Measurements from ENCODE around the gene CIC.

CIC gene

DNA sequence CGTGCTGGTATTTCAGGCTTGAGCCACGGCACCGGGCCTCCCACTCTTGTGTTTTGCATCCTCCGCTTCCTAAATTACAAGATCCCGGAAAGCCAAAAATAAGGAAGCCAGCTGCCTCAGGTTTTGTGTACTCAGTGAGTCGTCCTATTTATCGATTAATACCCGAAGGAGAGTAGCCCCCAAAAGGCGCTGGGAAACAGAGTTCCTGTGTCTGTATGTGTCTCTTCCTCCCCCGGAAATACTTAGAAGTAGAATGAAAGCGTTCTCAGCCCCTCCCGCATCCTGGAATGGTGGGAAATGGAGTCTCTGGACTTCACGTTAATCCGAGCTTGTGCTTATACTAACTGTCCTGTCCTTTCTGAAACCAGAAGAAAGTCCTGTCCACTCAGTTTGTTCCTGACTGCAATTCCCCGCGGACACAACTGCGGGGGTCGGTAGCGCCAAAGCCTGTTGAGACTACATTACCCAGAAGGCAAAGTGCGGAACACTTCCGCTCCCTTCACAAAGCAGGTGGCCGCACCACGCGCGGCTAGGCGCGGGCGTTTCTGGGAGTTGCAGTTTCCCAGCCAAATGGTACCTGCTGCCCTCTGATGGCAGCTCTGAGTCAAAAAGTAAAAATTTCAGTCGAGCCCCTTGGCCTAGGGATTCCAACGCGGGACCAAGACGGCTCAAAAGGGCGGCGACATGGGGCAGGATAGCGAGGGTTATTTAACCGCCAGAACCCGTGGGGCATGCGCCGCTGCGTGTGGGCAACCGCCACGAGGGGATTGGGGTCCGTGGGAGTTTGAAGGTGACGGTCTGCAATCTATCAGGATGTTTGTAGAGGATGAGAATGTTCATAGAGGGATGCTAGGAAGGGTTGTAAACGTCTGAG is 24.5 kb upstream of the CIC start:
- DNase-seq = peak; percentile 94

DNA sequence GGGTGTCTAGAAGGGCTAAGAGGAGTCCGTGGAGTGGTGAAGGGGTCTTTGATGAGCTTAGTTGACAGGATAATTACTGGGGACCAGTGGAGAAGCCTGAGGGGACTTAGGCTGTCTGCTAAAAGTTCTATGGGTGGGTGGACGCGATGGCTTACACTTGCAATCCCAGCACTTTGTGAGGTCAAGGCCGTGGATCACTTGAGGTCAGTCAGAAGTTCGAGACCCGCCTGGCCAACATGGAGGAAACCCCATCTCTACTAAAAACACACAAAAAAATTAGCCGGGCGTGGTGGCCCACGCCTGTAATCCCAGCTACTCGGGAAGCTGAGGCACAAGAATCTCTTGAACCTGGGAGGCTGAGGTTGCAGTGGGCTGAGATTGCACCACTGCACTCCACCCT is 23.8 kb upstream of the CIC start:
- no peak for DNase-seq

DNA sequence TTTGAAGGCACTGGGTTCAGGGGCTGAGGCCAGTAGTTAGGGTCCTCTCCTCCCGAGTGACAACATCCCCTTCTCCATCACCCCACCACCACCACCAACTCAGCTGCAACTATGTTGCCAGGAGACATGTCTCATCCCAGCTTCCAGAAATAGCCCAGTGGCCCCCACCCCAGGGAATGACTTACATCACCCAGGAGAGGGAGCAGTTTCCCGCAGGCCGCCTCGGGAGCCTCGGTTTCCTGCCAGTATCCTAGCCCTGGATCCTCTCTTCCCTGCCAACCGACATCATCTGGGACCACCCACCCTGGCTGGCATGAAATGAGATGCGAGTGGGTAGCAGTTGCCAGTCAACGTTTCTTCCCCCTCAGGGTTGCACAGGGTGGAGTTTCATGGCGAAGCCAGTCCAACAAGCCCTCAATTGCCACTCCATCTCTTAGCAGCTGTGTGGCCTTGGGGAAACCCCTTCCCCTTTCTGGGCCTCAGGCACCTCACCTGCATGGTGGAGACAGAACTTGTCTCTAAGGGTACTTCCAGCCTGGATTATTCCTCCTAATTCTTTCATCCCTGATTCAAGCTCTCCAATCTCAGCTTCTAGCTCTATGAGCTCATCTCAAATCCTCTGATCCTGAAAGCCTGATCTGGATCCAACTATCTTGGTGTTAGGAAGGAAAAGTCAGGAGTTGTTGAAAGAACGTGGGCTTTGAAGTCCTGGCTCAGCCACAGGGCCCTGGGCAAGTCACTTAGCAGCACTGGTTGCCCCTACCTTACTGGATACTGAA is 22.7 kb upstream of the CIC start:
- DNase-seq = peak; percentile 45

DNA sequence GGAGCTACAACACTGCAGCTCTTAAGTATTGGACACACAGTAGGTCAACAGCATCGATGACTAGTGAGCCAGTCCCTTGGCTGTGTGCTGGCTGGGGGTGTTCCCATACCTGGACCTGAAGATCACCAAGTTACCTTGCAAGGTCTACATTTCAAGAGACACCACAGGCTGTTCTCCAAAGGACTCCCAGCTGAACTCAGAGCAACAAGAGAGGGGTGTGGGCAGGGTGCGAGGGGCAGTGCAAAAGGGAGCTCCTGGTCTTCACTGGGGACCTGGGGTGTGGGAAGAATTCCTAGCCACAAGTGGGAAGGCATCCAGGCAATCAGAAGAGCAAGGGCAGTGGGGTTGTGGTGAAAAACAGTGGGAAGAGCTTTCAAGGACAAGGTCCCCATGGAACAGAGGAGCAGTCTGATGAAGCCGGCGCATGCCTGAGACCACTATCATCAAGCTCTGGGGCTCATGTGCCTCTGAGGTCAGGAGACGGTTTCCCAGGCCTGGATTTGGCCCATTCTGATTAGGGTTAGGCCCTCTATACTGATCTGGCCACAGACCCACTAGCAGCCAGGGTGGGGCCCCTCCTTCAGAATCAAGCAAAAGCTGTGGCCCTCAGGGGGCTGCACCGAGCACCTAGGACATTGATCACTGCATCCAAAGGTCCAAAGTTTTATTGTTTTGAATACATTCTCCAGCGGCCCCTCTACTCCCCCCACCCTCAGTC is 22.0 kb upstream of the CIC start:
- DNase-seq = no peak

DNA sequence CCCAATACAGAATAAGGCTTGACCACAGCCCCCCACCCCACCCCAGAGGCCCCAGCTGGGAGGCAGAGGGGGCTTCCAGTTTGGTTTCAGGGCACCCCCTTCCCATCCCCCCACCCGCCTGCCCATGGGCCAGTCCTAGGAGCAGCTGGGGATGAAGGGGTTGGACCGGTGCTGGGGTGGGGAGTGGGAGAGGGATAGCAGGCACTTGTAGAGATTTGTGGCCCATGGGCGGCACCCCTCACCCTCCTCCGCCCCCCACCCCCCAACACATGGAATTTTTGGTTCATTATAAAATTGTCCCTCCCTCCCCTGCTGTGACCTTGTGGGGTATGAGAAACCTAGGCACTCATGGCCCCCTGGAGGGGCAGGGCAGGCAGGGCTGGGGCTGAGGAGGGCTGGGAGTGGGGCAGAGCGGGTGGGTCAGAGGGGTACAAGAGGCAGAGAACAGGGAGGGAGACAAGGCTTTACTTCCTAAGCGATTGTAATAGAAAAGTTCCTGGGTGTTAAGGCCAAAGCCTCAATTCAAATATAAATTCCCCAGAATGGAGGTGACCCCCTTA is 21.3 kb upstream of the CIC start:
- no peak for DNase-seq

DNA sequence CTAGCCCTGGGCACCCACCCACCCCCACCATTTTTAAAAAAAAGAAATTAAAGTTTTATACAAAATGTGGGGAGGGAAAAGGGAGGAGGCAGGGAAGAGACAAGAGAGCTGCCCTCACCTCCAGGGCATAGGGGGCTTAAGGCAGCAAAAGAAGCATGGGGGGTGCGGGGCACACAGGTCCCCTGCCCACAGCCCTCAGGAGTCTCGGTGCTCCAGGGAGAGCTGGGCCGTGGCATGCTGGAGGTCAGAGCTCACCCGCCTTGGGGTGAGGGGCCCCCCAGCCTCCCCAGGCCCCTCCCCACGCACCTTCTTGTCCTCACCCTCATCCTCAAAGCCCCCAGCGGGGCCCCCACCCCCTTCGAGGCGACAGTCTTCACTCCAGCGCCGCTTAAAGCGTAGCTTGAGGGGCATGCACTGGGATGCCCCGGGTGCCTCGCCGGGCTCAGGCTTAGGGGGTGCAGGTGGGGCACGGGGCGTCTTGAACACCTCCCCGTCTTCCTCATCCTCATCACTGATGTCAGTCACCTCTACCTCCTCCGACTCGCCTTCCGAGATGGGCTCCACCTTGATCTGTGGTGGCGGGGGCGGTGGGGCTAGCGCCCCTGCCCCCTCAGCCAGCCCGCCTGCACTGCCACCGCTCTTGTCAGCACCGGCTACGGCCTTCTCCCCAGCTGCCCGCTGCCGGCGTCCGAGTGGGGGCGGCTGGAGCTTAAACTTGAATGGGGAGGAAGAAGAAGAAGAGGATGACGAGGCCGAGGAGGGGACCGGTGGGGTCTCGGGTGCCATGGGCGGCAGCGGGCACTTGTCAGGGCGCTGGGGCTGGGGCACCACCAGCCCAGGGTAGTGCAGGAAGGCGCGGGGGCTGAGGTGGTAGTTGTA is 20.5 kb upstream of the CIC start:
- DNase-seq = no peak

DNA sequence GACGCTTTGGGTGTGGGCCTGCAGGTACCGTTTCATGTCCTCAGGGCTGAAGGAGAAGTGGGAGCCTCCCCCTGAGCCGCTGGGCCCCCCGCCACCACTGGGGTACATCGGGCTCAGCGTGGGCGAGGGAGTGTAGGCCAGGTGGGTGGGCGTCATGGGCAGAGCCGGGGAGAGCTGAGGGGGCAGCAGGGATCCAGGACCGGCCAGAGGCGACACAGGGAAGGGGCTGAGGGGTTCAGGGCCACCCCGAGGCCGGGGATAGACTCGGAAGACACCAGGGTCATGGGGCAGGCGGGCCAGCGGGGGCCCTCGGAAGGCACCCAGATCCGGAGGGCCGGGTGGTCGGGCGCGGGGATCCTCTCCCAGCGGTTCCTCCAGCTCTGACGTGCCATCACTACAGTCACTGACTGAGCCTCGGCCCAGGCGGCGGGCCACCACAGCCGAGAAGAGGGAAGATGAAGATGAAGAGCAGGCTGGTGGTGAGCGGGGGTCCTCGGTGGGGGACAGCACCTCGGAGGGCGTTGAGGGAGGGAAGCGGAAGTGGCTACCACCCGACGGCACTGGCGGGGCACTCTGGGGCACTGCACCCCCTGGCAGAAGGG is 19.8 kb upstream of the CIC start:
- no peak for DNase-seq

DNA sequence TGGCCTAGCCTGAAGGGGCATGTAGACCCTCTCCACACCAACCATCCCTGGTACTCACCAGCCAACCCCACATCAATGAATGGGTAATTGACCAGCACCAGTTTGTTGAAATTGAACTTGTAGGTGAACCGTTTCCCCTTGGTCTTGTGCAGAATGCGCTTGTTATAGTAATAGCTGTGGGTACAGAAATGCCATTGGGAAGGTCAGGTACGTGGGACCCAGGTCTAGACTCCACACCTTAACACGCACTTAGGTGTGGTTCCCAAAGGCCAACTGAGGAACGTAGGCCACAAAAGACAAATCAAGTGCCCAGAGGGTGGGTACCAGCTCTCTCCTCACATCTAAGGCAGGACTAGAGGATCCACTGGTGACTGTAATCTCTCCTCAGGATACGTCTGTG is 19.3 kb upstream of the CIC start:
- DNase-seq = no peak

DNA sequence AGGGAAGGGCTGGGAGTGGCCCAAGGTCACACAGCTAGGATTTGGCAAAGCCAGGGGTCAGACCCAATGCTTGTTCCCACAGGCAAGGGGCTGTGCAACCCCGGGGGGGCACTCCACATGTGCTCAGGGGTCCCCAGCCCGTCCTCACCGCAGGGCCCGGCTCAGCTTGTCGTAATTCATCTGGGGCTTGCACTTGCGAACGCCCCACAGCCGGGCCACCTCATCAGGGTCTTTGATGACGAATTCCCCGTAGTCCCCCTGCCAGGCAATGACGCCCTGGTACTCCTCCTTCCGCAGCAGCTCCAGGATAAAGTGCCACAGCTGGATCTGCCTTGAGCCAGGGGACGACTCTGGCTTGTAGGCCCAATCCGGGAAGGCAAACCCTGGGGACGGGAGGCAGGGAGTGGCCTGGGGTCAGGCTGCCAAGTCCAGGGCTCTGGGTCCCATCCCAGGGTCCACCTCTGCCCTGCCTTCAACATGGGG is 18.8 kb upstream of the CIC start:
- DNase-seq = no peak

DNA sequence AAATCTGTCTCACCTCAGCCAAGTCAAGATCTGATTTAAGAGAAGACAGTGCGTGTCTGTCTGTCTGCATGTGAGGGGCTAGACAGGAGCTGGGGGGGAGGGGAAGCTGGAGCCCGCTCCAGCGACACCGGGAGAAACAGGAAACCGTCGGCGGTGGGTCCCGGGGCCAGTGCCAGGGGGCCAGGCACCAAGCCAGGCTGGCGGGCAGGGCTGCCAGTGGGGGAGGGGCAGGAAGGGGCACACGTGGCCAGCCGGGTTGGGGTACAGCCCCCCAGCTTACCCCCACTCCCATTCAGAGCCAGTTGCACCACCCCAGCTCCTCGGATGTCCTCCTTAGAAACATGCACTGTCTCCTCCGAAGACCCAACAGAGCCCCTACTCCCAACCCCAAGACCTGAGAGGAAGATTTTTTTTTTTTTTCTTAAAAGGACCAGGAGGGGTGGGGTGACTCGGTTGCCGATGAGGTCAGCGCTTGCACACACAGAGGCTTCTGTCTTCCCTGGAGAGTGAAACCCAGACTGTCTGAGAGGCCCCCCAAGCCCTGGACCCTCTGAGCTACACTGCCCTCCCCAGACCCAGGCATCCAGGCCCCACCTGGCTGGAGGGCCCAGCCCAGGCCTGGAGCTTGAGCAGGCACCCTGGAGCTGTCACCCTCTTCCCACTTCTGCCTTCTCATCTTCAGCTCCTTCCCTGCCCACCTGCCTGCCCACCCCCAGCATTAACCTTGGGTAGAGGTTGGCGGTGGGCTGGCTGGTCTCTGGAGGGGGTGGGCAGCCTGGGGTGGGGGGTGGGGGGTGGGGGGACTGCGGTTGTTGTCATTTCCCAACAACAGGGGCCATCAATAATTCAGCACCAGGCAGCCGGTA is 18.2 kb upstream of the CIC start:
- DNase-seq = no peak

DNA sequence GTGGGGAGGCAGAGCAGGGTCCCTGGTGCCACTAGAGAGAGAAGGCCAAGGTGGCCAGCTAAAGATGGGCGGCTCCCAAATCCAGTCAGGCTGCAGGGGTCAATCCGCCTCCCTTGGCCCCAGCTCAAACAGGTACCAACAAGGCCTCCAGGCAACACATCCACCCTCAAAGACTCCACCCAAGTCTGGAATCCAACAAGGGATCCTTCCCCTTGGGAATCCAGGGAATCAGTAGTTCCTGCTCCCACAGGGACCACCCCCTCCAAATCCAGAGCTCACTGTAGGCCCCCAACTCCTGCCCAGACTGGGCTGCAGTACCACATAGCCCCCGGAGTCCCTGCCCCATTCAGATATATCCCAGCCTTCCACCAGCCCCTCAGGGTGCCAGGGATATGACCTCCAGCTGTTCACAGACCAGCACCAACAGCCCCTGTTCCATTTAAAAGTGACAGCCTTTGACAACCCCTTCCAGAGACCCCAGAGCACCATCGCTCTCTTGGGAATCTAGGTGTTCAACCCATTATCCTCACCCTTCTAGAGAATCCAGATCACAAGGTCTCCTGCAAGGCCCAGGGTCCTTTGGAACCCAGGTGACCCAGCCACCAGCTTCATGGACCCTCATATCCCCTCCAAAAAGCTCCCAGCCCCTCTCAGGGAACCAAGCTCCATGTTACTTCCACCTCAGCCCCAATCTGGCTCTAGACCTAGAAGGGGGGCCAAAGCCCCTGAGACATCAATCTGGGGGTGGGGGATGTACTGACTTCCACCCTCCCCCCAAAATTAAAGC is 17.3 kb upstream of the CIC start:
- DNase-seq = no peak

DNA sequence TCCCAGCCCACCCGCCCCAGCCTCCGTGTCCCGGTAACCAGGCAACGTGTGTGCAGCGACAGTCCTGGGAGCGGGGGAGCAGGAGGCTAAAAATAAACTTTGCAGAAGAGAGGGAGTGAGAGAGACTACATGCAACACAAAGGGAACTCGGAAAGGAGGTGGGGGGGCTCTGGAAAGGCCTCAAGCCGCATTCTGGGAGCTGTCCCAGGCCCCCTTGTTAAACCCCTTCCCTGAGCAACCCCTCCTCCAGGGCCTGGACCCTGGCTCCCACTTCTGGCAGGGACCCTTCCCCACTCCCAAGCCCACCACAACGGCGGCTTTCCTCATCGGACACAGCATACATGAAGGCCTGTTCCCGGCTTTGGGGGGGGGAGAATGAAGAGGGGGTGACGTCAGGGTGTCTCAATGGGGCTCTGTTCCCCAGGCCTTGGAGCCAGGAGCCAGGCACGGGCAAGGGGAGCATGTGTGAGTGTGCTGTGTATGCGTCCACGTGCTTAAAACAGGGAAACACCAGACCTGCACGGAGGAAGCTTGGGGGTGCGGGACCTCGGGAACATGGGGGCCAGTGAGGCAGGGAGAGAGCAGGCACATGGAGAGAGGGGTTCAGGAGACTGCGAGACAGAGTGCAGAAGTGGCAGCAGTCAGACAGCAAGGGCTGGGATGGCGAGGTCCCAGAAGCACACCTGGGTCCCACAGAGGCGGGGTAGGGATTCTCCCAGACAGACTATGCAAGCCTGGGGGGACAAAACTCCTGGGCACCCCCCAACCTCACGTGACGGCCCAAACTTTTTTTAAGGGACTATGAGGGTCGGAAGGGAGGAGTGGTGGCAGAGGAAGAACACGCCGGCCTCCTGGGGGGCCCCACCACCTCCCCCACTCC is 16.4 kb upstream of the CIC start:
- no peak for DNase-seq

DNA sequence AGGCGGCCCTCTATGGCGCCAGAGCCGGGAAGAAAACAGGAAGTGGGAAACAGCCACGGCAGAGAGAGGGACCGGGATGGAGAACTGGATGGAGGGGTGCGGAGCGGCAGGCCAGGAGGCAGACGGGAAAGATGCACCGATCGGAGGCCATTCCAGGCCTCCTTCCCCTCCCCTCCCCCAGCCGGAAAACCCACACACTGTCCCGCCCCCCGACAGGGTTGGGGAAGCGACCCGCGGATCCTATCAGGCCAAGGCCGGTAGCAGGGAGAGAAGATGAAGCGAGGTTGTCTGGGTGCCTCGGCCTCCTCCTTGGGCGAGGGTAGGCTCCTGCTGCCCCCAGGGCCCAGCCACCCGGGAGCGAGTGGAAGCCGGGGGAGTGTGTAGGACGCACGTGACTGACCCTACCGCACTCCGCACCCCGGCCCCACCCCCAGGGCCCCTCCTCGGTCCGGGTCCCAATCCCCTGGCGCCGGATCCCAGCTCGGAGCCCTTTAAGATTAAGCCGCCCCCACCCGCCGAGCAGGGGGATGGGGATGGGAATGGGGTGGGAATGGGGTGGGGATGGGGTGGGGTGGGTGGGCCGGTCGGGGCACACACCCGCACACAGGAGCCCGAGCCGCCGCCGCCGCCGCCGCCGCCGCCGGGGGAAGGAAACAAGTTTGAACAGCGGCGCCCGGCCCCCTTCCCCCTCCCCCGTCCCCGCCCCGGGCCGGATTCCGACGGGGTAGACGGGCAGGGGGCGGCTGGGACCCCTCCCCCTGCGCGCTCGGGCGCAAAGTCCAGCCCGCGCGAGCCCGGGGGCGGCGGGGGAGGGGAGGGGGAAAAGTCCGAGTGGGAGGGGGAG is 15.6 kb upstream of the CIC start:
- peak; percentile 48 for DNase-seq

DNA sequence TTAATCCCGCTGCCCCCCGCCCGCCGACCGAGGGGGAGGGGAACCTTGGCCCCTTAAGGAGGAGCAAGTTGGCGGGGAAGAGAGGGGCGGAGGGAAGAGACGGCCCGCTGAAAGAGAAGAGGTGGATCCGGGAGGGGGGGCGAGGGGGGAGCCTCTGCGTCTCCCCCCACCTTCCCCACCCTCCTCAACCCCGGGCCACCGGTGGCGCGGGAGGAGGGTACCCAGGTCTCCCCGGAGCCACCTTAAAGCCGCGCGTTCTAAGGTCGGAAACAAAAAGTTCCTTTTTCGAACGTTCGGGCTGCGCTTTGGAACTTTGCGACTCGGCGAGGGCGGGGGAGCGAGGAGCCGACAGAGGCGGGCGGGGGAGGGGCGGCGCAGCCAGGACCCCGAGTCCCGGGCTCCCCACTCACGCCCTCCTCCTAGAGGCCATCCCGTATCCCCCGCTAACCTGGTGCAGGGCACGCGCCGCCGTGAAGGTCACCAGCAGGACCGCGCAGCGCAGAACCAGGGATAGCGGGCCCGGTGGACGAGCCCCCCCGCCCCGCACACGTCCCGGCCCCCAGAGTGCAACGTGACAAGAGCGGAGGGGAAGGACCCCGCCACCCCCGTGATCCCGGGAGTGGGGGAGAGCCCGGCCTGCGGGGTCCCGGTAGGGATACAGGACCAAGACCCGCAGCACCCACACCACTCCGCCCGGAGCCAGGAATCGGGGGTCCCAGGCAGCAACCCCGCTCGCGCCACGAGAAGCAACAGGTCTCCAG is 14.8 kb upstream of the CIC start:
- DNase-seq = peak; percentile 48

DNA sequence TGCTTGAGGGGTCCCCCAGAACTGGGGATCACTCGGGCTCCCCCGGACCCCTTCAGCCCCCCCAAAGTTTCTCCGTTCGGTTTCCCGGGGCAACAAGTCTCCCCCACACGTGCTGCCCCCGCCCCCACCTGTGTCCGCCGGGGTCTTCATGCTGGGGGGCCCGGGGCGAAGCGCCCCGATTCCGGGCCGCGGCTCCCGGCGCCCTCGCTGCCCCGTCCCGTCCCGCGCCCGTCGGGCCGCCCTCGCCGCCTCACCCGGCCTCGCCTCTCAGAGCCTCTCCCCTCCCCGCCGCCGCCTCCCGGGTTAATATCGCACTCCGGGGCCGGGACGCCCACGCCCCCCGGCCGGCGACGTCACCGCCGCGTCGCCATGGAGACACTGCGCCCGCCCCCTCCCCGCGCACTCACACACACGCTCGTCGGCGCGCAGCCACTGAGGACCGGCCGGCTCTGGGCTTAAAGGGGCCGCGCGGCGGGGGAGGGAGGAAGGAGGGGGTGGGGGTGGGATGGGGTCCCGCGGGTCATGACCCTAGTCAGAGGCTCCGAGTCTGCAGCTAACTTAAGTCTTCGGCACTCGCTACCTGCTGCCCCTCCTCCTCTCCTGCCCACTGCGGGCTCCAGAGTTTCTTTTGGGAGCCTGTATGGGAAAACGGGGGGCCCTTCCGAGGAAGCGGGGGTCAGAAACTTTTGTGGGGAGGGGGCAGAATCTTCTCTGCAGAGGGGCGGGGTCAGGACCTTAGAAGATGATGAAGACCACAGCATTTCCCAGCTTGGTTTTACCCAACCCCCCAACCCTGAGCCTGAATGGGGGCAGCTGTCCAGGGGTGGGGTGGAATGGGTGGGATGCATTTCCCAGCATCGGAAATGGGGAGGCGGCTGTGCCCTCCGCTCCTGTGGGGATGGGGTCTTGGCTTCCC is 13.9 kb upstream of the CIC start, which contains the start of gene ERF:
Gene ERF (minus strand): TSS at position 279 of the 916 bp plus-strand sequence. CDS start 129 bp downstream, at position 150.
- peak; percentile 83 for DNase-seq
